ENCODE measurements around the gene JMJD7.

The JMJD7 gene

GRCh38 chr15:41805711-41806110 lies 22.2 kb upstream of the JMJD7 start:
- in situ Hi-C loops (cut with HindIII; ENCODE audit: low pct_unique_long_range_greater_than_20kb, low sequenced_read_pairs) = no loop called here
- no peak for DNase-seq (ENCODE audit: low read depth in 1 of 2, low spot score in 1 of 2)
- TF ChIP-seq JUND (IDR thresholded peaks at IDR 0.05; ENCODE audit: low read depth) = no peak

- peak; percentile 70 to 72 for DNase-seq (ENCODE audit: low read depth in 1 of 2, low spot score in 1 of 2)
- in situ Hi-C loops (cut with HindIII; ENCODE audit: low pct_unique_long_range_greater_than_20kb, low sequenced_read_pairs) = no loop called here
Observed at GRCh38 chr15:41806291-41807181, 21.4 kb upstream of the JMJD7 start.

DNA sequence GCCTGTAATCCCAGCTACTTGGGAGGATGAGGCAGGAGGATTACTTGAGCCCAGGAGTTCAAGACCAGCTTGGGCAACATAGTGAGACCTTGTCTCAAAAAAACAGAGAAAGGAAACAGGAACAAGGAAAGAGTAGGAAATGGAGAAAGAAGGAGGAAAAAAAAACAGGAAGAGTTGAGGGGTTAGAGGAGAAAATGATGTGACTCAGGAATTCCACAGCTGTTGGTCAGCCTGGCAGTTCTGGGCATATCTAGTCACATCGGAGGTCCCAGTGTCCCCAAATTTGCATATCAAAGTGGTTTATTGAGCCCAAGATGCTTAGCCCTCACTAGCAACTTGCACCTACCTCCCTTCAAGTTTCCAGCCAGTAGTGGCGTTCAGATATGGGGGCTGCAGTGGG lies 18.8 kb upstream of the JMJD7 start:
- TF ChIP-seq JUND (IDR thresholded peaks at IDR 0.05; ENCODE audit: low read depth) = no peak
- no peak for DNase-seq (ENCODE audit: low read depth in 1 of 2, low spot score in 1 of 2)
- in situ Hi-C loops (cut with HindIII; ENCODE audit: low pct_unique_long_range_greater_than_20kb, low sequenced_read_pairs) = no loop called here

More at GRCh38 chr15:41806291-41807181, 21.4 kb upstream of the JMJD7 start:
- TF ChIP-seq JUND (IDR thresholded peaks at IDR 0.05; ENCODE audit: low read depth) = no peak

DNA sequence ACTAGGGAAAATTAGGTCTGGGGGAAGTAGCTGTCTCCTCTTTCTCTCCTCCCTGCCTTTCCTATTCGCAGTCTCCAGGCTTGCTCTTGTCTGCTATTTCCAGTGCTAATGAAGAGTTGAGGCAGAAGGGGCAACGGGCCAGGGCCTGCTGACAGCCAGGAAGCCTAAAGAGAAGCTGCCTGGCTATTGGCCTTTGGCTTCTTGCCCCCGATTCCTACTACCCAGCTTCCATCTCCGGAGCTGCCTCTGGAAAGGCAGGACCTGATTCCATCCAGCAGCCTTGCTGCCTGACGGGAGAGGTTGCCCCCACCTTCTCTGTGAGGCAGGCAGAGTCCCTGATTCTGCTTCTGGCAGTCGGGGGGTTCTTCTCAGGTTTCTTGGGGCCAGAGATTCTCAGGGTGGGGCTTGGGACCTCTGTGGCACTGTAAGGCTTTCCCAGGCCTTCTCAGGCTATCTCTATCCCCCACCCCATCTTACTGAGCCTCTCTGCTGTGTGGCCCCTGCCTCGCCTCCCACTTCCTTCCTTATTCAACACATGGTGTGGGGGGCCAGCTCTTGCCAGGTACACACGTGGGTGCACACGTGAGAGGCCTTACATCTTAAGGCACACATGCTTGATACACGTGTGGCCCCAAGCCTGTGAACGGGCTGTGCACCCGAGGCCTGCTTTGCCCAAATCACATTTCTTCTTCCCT lies 18.2 kb upstream of the JMJD7 start:
- in situ Hi-C loops (cut with HindIII; ENCODE audit: low pct_unique_long_range_greater_than_20kb, low sequenced_read_pairs) = no loop called here
- TF ChIP-seq JUND (IDR thresholded peaks at IDR 0.05; ENCODE audit: low read depth) = no peak

DNA sequence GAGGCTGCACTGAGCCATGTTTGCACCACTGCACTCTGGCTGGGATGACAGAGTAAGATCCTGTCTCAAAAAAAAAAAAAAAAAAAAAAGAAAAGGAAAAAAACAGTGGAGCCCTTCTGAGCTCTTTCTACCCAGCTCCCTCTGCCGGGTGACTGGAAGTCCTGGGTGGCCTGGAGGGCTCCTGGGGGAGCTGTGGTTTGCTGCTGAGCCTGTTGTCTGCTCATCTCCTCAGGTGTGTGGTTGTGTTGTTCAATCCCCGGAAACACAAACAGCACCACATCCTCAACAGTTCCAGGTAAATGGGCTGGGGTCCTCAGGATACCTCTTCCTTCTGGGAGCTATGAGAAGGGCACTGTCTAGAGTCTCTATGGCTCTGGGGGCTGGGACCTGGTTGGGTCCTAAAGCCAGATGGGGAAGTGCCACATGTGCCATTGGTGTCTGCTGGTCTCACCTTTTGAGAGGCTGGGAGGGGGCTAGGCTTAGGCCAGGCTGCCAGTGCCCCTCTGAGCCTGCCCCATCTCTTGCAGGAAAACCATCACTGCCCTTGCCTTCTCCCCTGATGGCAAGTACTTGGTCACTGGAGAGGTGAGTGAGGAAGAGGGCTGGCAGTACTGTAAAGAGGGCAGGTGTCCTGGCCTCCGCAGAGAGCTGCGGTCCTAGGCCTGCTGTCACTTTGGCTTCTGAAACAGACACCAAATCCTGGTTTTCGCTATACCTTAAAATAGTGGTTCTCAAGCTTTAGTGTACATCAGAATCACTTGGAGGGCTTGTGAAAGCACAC lies 17.1 kb upstream of the JMJD7 start:
- no peak for DNase-seq (ENCODE audit: low read depth in 1 of 2, low spot score in 1 of 2)
- in situ Hi-C loops (cut with HindIII; ENCODE audit: low pct_unique_long_range_greater_than_20kb, low sequenced_read_pairs) = no loop called here
- no peak for TF ChIP-seq JUND (IDR thresholded peaks at IDR 0.05; ENCODE audit: low read depth)

More for the DNA sequence above, 18.2 kb upstream of the JMJD7 start:
- DNase-seq (ENCODE audit: low read depth in 1 of 2, low spot score in 1 of 2) = no peak

- DNase-seq (ENCODE audit: low read depth in 1 of 2, low spot score in 1 of 2) = peak; percentile 76 to 84
- in situ Hi-C loops (cut with HindIII; ENCODE audit: low pct_unique_long_range_greater_than_20kb, low sequenced_read_pairs) = no loop called here
- no peak for TF ChIP-seq JUND (IDR thresholded peaks at IDR 0.05; ENCODE audit: low read depth)
Observed at GRCh38 chr15:41811432-41812195, 16.3 kb upstream of the JMJD7 start.

DNA sequence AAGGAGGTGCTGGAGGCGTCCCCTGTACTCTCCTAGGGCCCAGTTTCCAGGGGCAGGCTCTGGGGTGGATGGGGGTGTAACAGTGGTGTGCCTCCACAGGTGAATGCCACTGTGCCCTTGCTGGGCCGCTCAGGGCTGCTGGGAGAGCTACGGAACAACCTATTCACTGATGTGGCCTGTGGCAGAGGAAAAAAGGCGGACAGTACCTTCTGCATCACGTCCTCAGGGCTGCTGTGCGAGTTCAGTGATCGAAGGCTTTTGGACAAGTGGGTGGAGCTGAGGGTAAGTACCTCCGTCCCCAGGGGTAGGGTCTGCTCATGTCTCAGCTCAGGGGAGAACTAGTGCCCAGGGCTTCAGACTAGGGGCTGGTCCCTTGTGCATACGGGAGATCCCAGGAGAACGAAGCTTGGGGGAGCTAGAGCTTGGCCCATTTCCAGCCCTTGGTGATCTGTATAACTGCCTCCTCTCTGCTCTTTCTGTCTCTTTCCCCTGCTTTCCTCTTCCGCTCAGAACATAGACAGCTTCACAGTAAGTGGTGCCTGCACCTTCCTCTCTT lies 15.0 kb upstream of the JMJD7 start:
- in situ Hi-C loops (cut with HindIII; ENCODE audit: low pct_unique_long_range_greater_than_20kb, low sequenced_read_pairs) = no loop called here
- DNase-seq (ENCODE audit: low read depth in 1 of 2, low spot score in 1 of 2) = no peak
- no peak for TF ChIP-seq JUND (IDR thresholded peaks at IDR 0.05; ENCODE audit: low read depth)

GRCh38 chr15:41813426-41813825 lies 14.5 kb upstream of the JMJD7 start:
- DNase-seq (ENCODE audit: low read depth in 1 of 2, low spot score in 1 of 2) = no peak
- in situ Hi-C loops (cut with HindIII; ENCODE audit: low pct_unique_long_range_greater_than_20kb, low sequenced_read_pairs) = no loop called here
- TF ChIP-seq JUND (IDR thresholded peaks at IDR 0.05; ENCODE audit: low read depth) = no peak

DNA sequence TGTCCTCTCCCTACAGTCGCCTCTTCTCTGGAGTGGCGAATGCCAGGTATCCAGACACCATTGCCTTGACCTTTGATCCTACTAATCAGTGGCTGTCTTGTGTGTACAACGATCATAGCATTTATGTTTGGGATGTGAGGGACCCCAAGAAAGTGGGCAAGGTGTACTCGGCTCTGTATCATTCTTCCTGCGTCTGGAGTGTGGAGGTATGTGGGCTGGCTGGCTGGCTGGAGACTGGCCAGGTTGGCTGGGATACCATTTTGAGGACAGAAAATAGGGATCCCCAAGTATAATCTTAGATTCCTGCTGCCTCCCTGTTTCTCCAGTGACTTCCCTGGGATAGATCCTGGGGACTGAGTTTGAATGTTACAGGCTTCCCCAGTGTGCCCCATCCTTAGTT lies 13.4 kb upstream of the JMJD7 start:
- DNase-seq (ENCODE audit: low read depth in 1 of 2, low spot score in 1 of 2) = no peak
- in situ Hi-C loops (cut with HindIII; ENCODE audit: low pct_unique_long_range_greater_than_20kb, low sequenced_read_pairs) = no loop called here
- TF ChIP-seq JUND (IDR thresholded peaks at IDR 0.05; ENCODE audit: low read depth) = no peak

DNA sequence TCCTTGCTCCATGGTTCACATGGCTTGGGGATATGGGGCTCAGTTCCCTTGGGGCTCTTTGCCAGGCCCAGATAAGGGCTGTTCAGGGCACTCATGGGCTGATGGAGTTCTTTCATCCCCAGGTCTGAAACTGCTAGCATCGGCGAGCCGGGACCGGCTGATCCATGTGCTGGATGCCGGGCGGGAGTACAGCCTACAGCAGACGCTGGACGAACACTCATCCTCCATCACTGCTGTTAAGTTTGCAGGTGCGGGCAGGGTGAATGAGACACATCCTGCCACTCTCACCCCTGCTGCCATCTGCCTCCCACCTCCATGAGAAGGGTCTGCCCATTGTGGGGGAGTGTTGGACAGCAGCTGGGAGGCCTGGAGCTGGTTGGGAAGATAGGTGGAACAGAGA lies 11.1 kb upstream of the JMJD7 start:
- no peak for DNase-seq (ENCODE audit: low read depth in 1 of 2, low spot score in 1 of 2)
- TF ChIP-seq JUND (IDR thresholded peaks at IDR 0.05; ENCODE audit: low read depth) = no peak
- in situ Hi-C loops (cut with HindIII; ENCODE audit: low pct_unique_long_range_greater_than_20kb, low sequenced_read_pairs) = no loop called here

- DNase-seq (ENCODE audit: low read depth in 1 of 2, low spot score in 1 of 2) = no peak
- in situ Hi-C loops (cut with HindIII; ENCODE audit: low pct_unique_long_range_greater_than_20kb, low sequenced_read_pairs) = no loop called here
- no peak for TF ChIP-seq JUND (IDR thresholded peaks at IDR 0.05; ENCODE audit: low read depth)
Observed at GRCh38 chr15:41817327-41817726, 10.6 kb upstream of the JMJD7 start.

GRCh38 chr15:41817781-41818180 lies 10.1 kb upstream of the JMJD7 start:
- TF ChIP-seq JUND (IDR thresholded peaks at IDR 0.05; ENCODE audit: low read depth) = no peak
- no peak for DNase-seq (ENCODE audit: low read depth in 1 of 2, low spot score in 1 of 2)
- in situ Hi-C loops (cut with HindIII; ENCODE audit: low pct_unique_long_range_greater_than_20kb, low sequenced_read_pairs) = no loop called here

Data from T47D (cell line).